ENCODE data around the gene PLET1. TPM values are rescaled to one million over a fixed set of nuclear protein-coding genes. Genes with fewer than 3 reads are reported as not detected.
A peak's percentile ranks its signal among the peaks of the same experiment; 100 is the strongest.

Gene PLET1
- total RNA-seq, 1 donor from 2014 or later: not detected

DNA sequence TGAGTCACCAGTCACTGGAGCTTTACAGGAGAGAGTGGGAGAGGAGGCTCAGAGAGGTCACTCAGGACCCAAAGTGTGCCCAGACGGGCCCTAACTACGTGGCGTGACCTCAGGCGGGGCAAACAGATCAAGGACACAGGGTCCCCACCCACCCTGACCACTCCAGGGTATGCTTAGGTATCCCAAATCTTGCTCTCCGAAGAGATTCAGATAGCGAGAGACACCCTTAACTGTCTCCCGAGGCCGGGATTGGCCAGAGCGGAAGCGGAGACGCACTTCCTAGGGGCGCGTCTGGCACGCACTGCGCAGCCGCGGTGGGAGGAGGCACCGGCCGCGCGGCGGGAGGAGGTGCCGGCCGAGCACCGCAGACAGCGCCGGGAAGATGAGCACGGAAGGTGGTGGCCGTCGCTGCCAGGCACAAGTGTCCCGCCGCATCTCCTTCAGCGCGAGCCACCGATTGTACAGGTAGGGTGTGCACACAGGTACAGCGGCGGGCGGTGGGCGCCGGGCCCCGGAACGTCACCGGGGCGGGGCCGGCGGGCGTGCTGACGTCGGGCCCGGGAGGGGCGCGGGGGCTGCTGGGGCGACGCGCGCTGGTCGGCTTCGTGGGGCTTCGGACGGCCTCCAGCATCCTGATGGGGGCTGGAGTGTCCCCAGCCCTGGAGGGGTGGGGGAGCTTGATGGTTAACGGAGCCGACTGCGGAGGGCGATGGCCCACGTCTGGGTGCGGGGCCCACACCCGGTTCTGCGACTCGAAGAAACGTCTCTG lies 34.4 kb downstream of the PLET1 start, which contains the start of gene PTS:
Gene PTS, plus strand, starts transcription at position 367 of the 769 bp plus-strand sequence. Its CDS starts 16 bp downstream, at position 383.
- intact Hi-C loops (cut with micrococcal nuclease): no loop called here
- H3K36me3 ChIP-seq: peaks cover 33% of the 10 kb centered on the region
- peaks cover 23% of the 10 kb centered on the region for H3K4me1 ChIP-seq
- DNase-seq: peak; percentile 86
- no peaks in the 10 kb centered on the region for H3K27me3 ChIP-seq (ENCODE audit: low read depth)
- peak within 1 kb of the TSS; percentile 96 for H3K27ac ChIP-seq (replicated peaks)
- peak within 1 kb of the TSS; percentile 71 for H3K4me3 ChIP-seq
- H3K9me3 ChIP-seq (replicated peaks): no peaks in the 10 kb centered on the region
- TF ChIP-seq, protein P1, sequence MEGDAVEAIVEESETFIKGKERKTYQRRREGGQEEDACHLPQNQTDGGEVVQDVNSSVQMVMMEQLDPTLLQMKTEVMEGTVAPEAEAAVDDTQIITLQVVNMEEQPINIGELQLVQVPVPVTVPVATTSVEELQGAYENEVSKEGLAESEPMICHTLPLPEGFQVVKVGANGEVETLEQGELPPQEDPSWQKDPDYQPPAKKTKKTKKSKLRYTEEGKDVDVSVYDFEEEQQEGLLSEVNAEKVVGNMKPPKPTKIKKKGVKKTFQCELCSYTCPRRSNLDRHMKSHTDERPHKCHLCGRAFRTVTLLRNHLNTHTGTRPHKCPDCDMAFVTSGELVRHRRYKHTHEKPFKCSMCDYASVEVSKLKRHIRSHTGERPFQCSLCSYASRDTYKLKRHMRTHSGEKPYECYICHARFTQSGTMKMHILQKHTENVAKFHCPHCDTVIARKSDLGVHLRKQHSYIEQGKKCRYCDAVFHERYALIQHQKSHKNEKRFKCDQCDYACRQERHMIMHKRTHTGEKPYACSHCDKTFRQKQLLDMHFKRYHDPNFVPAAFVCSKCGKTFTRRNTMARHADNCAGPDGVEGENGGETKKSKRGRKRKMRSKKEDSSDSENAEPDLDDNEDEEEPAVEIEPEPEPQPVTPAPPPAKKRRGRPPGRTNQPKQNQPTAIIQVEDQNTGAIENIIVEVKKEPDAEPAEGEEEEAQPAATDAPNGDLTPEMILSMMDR (IDR thresholded peaks at IDR 0.05; ENCODE audit: borderline replicate concordance): no peak

DNA sequence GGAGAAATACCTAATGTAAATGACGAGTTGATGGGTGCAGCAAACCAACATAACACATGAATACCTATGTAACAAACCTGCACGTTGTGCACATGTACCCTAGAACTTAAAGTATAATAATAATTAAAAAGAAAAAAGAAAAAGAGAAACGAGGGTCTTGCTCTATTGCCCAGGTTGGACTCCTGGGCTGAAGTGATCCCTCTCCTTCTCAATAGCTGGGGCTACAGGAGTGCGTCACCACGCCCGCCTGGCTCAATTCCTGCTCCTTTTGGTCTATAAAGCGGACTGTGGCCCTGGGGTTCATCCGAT lies 35.0 kb downstream of the PLET1 start:
- intact Hi-C loops (cut with micrococcal nuclease): no loop called here
- Histone ChIP-seq H3K4me1 (peaks cover 23% of the 10 kb centered on the region), H3K9me3 (replicated peaks) (no peaks in the 10 kb centered on the region), H3K27ac (replicated peaks) (peak overlapping the region; percentile 96), H3K27me3 (ENCODE audit: low read depth) (no peaks in the 10 kb centered on the region), H3K36me3 (peaks cover 32% of the 10 kb centered on the region), H3K4me3 (peak overlapping the region; percentile 71)
- DNase-seq: no peak
- TF ChIP-seq, protein P1 (IDR thresholded peaks at IDR 0.05; ENCODE audit: borderline replicate concordance): no peak

DNA sequence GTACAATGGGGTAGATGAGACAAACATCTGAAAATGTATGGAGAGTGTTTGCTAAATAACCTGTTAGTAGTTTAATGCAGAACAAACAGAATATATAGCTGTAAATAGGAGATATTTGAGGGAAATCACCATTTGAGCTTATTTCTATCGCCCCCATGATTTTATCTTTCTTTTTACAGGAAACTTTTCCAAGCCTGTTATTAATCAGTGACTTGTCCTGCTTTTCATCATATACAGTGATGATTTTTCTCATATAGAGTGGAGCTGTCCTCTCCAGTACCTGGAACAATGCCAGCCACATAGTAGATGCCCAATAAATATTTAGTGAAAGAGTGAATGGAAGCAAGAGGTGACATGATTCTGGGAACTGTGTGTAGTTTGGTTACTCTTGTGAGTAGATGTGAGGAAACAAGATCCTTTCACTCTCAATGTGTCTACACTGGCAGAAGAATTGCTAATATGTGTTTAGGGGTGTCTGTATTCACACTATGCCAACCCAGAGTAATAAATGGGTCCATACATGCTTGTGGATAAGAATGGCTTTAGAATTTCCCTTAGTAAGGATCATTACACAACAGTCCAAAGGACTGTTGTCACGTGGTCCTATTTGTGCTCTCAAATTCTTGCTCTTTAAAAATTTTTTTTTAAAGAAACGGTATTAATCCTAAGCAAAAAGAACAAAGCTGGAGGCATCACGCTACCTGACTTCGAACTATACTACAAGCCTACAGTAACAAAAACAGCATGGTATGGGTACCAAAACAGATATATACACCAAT lies 36.7 kb downstream of the PLET1 start:
- no peak for DNase-seq
- intact Hi-C loops (cut with micrococcal nuclease): no loop called here
- TF ChIP-seq, protein P1 (IDR thresholded peaks at IDR 0.05; ENCODE audit: borderline replicate concordance): no peak
- Histone ChIP-seq H3K27ac (replicated peaks) (no peak overlapping the region), H3K9me3 (replicated peaks) (no peaks in the 10 kb centered on the region), H3K27me3 (ENCODE audit: low read depth) (no peaks in the 10 kb centered on the region), H3K4me1 (peaks cover 23% of the 10 kb centered on the region), H3K36me3 (peaks cover 15% of the 10 kb centered on the region), H3K4me3 (no peak overlapping the region)

DNA sequence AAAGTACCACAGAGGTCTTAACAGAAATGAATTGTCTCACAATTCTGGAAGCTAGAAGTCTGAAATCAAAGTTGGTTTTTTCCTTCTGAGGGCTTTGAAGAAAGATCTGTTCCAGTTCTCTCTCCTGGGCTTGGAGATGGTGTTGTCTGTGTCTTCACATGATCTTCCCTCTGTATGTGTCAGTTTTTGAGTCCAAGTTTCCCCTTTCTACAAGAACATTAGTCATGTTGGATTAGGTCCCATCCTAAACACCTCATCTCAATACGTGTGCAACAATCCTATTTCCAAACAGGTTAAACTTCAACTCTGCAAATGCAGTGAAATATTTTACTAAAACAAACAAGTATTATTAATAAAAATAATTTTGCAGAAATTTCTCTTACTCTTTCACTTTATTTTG lies 37.5 kb downstream of the PLET1 start:
- TF ChIP-seq, protein P1 (IDR thresholded peaks at IDR 0.05; ENCODE audit: borderline replicate concordance): no peak
- Histone ChIP-seq H3K27ac (replicated peaks) (no peak overlapping the region), H3K9me3 (replicated peaks) (no peaks in the 10 kb centered on the region), H3K4me3 (no peak overlapping the region), H3K27me3 (ENCODE audit: low read depth) (no peaks in the 10 kb centered on the region), H3K36me3 (peaks cover 18% of the 10 kb centered on the region), H3K4me1 (peaks cover 23% of the 10 kb centered on the region)
- intact Hi-C loops (cut with micrococcal nuclease): no loop called here
- no peak for DNase-seq

DNA sequence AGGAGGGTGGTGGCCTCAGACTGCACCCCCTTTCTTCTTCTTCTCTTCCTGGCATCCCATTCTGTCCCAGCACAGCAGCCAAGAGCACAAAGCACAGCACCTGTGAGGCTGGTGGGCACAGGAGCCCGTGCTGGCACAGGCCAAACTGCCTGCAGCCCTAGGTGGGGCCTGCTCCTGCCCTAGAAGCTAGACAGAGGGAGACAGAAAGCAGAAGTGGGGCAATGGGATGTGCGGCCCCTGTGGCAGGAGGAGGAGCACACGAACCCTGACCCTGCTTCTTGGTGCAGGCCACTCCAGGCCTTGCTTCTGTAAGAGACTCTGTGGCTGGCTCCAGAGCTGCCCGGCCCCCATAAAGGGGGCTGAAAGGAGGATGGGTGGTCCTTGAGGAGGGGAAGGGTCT lies 38.4 kb downstream of the PLET1 start:
- Histone ChIP-seq H3K27me3 (ENCODE audit: low read depth) (no peaks in the 10 kb centered on the region), H3K9me3 (replicated peaks) (no peaks in the 10 kb centered on the region), H3K36me3 (peaks cover 26% of the 10 kb centered on the region), H3K4me3 (no peak overlapping the region), H3K27ac (replicated peaks) (no peak overlapping the region), H3K4me1 (peaks cover 15% of the 10 kb centered on the region)
- DNase-seq: no peak
- TF ChIP-seq, protein P1 (IDR thresholded peaks at IDR 0.05; ENCODE audit: borderline replicate concordance): no peak
- intact Hi-C loops (cut with micrococcal nuclease): no loop called here

All from left ventricle myocardium inferior (tissue), 1 donor.